ENCODE data around the gene ACOT12. TPM values are rescaled to one million over a fixed set of nuclear protein-coding genes. Genes with fewer than 3 reads are reported as not detected.

Gene ACOT12
- total and polyA plus RNA-seq, 2 donors (not counting 1 experiment from before 2014, with no cell fraction given), result 0.06 TPM; not detected in 1

DNA sequence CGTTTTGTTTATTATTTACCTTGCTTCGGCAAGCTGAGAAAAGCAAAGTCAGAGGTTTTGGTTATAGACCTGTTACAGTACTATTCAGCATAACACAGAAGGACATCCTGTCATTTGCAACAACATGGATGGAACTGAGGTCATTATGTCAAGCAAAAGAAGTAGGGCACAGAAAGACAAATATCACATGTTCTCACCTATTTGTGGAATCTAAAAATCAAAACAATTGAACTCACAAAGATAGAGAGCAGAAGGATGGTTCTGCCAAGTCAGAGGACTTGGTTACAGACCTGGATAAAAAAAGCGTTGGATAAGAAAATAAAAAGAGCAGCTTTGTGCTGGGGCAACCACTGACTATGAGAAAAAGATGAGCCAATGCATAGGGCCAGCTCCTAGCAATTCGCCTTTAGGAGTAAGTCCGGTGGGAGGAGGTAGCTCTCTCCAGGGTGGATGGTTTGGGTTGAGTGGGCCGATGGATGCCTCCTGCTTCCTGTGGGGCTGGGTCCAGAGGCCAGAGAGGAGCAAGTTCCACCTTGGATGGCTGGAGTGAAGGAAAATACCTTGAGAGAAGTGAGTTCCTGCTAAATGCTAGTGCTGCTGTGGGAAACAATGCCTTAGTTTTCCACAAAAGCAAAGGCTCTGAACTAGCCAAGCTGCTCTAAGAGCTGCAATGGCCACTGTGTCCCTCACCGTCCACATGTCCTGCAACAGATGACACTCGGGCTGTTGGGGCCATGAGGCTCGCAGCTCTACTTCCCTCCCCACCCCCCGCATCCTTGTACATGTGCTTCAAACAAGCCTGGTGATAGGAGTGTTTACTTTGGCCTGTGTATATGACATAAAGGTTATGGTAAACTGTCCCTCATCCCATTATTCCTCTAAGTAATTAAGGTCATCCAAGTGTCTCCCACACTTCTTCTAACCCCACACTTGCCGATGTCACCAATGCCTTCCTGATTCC, 38.4 kb downstream of the ACOT12 start:
- no peaks in the 10 kb centered on the region for H3K79me2 ChIP-seq (ENCODE audit: control insufficient read depth, insufficient read depth, low read length)
- H3K4me2 ChIP-seq (replicated peaks; ENCODE audit: low read depth, low read length, poor library complexity, severe bottlenecking), result no peak overlapping the region
- Mint-ChIP-seq H3K27me3 (peaks cover 4% of the 10 kb centered on the region), H3K4me3 (no peak overlapping the region), H3K4me1 (no peaks in the 10 kb centered on the region), H3K9me3 (ENCODE audit: insufficient read depth) (no peaks in the 10 kb centered on the region), H3K27ac (no peak overlapping the region)
- no peaks in the 10 kb centered on the region for H4K20me1 ChIP-seq (ENCODE audit: control insufficient read depth, insufficient read depth, low read length, poor library complexity, severe bottlenecking)
- no peak overlapping the region for H3K9ac ChIP-seq (ENCODE audit: low read length)
- H2AFZ ChIP-seq (ENCODE audit: insufficient read depth, low read depth, low read length, poor library complexity, severe bottlenecking), result no peak overlapping the region
- 100% methylated on average over 6 of the region's 11 CpGs for WGBS (ENCODE audit: insufficient coverage)
- TF ChIP-seq, protein P1, sequence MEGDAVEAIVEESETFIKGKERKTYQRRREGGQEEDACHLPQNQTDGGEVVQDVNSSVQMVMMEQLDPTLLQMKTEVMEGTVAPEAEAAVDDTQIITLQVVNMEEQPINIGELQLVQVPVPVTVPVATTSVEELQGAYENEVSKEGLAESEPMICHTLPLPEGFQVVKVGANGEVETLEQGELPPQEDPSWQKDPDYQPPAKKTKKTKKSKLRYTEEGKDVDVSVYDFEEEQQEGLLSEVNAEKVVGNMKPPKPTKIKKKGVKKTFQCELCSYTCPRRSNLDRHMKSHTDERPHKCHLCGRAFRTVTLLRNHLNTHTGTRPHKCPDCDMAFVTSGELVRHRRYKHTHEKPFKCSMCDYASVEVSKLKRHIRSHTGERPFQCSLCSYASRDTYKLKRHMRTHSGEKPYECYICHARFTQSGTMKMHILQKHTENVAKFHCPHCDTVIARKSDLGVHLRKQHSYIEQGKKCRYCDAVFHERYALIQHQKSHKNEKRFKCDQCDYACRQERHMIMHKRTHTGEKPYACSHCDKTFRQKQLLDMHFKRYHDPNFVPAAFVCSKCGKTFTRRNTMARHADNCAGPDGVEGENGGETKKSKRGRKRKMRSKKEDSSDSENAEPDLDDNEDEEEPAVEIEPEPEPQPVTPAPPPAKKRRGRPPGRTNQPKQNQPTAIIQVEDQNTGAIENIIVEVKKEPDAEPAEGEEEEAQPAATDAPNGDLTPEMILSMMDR (IDR thresholded peaks at IDR 0.05), result no peak
- TF ChIP-seq EZH2 (IDR thresholded peaks at IDR 0.05; ENCODE audit: borderline replicate concordance, insufficient read depth, low read depth, low read length, poor library complexity, severe bottlenecking), result no peak
- no peaks in the 10 kb centered on the region for H3K4me1 ChIP-seq (ENCODE audit: control insufficient read depth in 2 of 2, insufficient read depth in 2 of 2, low read length in 2 of 2)
- CTCF ChIA-PET, result no interaction called here
- no peak for ATAC-seq (ENCODE audit: low read depth)
- H3K4me3 ChIP-seq (ENCODE audit: control extremely low read depth in 1 of 5, extremely low read depth in 1 of 5, insufficient read depth in 1 of 5, low read depth in 2 of 5, low read length in 4 of 5), result no peak overlapping the region
- no peaks in the 10 kb centered on the region for H3K36me3 ChIP-seq (replicated peaks in 1 of 2; ENCODE audit: control extremely low read depth in 1 of 2, control insufficient read depth in 1 of 2, extremely low read depth in 1 of 2, insufficient read depth in 2 of 2, low read length in 1 of 2)
- H3K27ac ChIP-seq (ENCODE audit: low read length in 2 of 2), result no peak overlapping the region
- POLR2A ChIA-PET, result no interaction called here
- peaks cover 0 to 3% (median 0%) of the 10 kb centered on the region in 4 experiments for H3K27me3 ChIP-seq (replicated peaks in 1 of 4; ENCODE audit: control extremely low read depth in 1 of 4, control insufficient read depth in 3 of 4, insufficient read depth in 4 of 4, low read length in 3 of 4)
- no peaks in the 10 kb centered on the region for H3K9me3 ChIP-seq (ENCODE audit: control extremely low read depth in 1 of 3, control insufficient read depth in 2 of 3, insufficient read depth in 1 of 3, low read length in 2 of 3)
- no peak for DNase-seq
- intact Hi-C loops (cut with micrococcal nuclease), result no loop called here

DNA sequence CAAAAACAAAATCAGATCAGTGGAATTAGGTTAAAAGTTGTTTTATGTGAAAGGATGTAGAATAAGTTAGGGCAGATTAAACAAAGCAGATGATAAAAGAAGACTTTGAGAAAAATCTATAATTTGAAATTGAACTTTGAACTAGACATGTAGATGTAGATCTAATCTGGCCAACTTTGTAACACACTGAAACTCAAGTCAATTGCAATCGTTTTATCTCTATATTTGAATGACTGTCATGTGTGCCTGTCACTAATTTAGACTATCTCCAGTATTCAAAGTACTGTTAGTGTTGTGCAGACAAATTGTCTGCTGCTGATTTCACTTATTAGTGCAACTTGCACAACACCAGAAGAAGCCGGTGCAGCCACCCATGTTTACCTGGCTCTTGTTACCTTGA, 39.8 kb downstream of the ACOT12 start:
- H3K79me2 ChIP-seq (ENCODE audit: control insufficient read depth, insufficient read depth, low read length), result no peaks in the 10 kb centered on the region
- DNase-seq, result no peak
- no peak overlapping the region for H3K27ac ChIP-seq (ENCODE audit: low read length in 2 of 2)
- H3K4me1 Mint-ChIP-seq, result no peaks in the 10 kb centered on the region
- ChIA-PET POLR2A (no interaction called here), CTCF (no interaction called here)
- peaks cover 4% of the 10 kb centered on the region for H3K27me3 Mint-ChIP-seq
- no peaks in the 10 kb centered on the region for H3K9me3 ChIP-seq (ENCODE audit: control extremely low read depth in 1 of 3, control insufficient read depth in 2 of 3, insufficient read depth in 1 of 3, low read length in 2 of 3)
- peaks cover 0 to 3% (median 0%) of the 10 kb centered on the region in 4 experiments for H3K27me3 ChIP-seq (replicated peaks in 1 of 4; ENCODE audit: control extremely low read depth in 1 of 4, control insufficient read depth in 3 of 4, insufficient read depth in 4 of 4, low read length in 3 of 4)
- no peaks in the 10 kb centered on the region for H3K4me1 ChIP-seq (ENCODE audit: control insufficient read depth in 2 of 2, insufficient read depth in 2 of 2, low read length in 2 of 2)
- no peak overlapping the region for H3K4me3 Mint-ChIP-seq
- H3K36me3 ChIP-seq (replicated peaks in 1 of 2; ENCODE audit: control extremely low read depth in 1 of 2, control insufficient read depth in 1 of 2, extremely low read depth in 1 of 2, insufficient read depth in 2 of 2, low read length in 1 of 2), result no peaks in the 10 kb centered on the region
- no peak overlapping the region for H3K4me3 ChIP-seq (ENCODE audit: control extremely low read depth in 1 of 5, extremely low read depth in 1 of 5, insufficient read depth in 1 of 5, low read depth in 2 of 5, low read length in 4 of 5)
- H3K4me2 ChIP-seq (replicated peaks; ENCODE audit: low read depth, low read length, poor library complexity, severe bottlenecking), result no peak overlapping the region
- intact Hi-C loops (cut with micrococcal nuclease), result no loop called here
- H4K20me1 ChIP-seq (ENCODE audit: control insufficient read depth, insufficient read depth, low read length, poor library complexity, severe bottlenecking), result no peaks in the 10 kb centered on the region
- no peaks in the 10 kb centered on the region for H3K9me3 Mint-ChIP-seq (ENCODE audit: insufficient read depth)
- H3K27ac Mint-ChIP-seq, result no peak overlapping the region
- no peak for TF ChIP-seq EZH2 (IDR thresholded peaks at IDR 0.05; ENCODE audit: borderline replicate concordance, insufficient read depth, low read depth, low read length, poor library complexity, severe bottlenecking)
- TF ChIP-seq, protein P1 (IDR thresholded peaks at IDR 0.05), result no peak
- WGBS (ENCODE audit: insufficient coverage), result 100% methylated on average over 1 of the region's 2 CpGs
- H3K9ac ChIP-seq (ENCODE audit: low read length), result no peak overlapping the region
- no peak overlapping the region for H2AFZ ChIP-seq (ENCODE audit: insufficient read depth, low read depth, low read length, poor library complexity, severe bottlenecking)
- ATAC-seq (ENCODE audit: low read depth), result no peak
